ENCODE measurements around the gene GPAM.

The GPAM gene

GRCh38 chr10:112195224-112195623, 11.7 kb upstream of the GPAM start:
- no peak for DNase-seq (ENCODE audit: low spot score)
- TF ChIP-seq CTCF (IDR thresholded peaks at IDR 0.05; ENCODE audit: borderline replicate concordance, control extremely low read depth, extremely low read depth, insufficient read depth, missing control alignments), result no peak
- in situ Hi-C loops (cut with MboI; ENCODE audit: low sequenced_read_pairs, unreplicated experiment), result no loop called here

GRCh38 chr10:112191791-112192190, 8.2 kb upstream of the GPAM start:
- DNase-seq (ENCODE audit: low spot score), result no peak
- no peak for TF ChIP-seq CTCF (IDR thresholded peaks at IDR 0.05; ENCODE audit: borderline replicate concordance, control extremely low read depth, extremely low read depth, insufficient read depth, missing control alignments)
- in situ Hi-C loops (cut with MboI; ENCODE audit: low sequenced_read_pairs, unreplicated experiment), result no loop called here

GRCh38 chr10:112191041-112191590, 7.6 kb upstream of the GPAM start:
- no peak for DNase-seq (ENCODE audit: low spot score)
- TF ChIP-seq CTCF (IDR thresholded peaks at IDR 0.05; ENCODE audit: borderline replicate concordance, control extremely low read depth, extremely low read depth, insufficient read depth, missing control alignments), result no peak
- in situ Hi-C loops (cut with MboI; ENCODE audit: low sequenced_read_pairs, unreplicated experiment), result no loop called here

GRCh38 chr10:112189465-112189864, 5.9 kb upstream of the GPAM start:
- DNase-seq (ENCODE audit: low spot score), result no peak
- no peak for TF ChIP-seq CTCF (IDR thresholded peaks at IDR 0.05; ENCODE audit: borderline replicate concordance, control extremely low read depth, extremely low read depth, insufficient read depth, missing control alignments)
- in situ Hi-C loops (cut with MboI; ENCODE audit: low sequenced_read_pairs, unreplicated experiment), result no loop called here

- no peak for DNase-seq (ENCODE audit: low spot score)
- TF ChIP-seq CTCF (IDR thresholded peaks at IDR 0.05; ENCODE audit: borderline replicate concordance, control extremely low read depth, extremely low read depth, insufficient read depth, missing control alignments), result no peak
These were observed 4.0 kb upstream of the GPAM start for GRCh38 chr10:112187527-112187926.

GRCh38 chr10:112185959-112186358, 2.4 kb upstream of the GPAM start:
- in situ Hi-C loops (cut with MboI; ENCODE audit: low sequenced_read_pairs, unreplicated experiment), result no loop called here
- no peak for DNase-seq (ENCODE audit: low spot score)
- TF ChIP-seq CTCF (IDR thresholded peaks at IDR 0.05; ENCODE audit: borderline replicate concordance, control extremely low read depth, extremely low read depth, insufficient read depth, missing control alignments), result no peak

More at GRCh38 chr10:112187527-112187926, 4.0 kb upstream of the GPAM start:
- in situ Hi-C loops (cut with MboI; ENCODE audit: low sequenced_read_pairs, unreplicated experiment), result no loop called here
